Measurements from ENCODE around the gene PRKD2.

Gene PRKD2

DNA sequence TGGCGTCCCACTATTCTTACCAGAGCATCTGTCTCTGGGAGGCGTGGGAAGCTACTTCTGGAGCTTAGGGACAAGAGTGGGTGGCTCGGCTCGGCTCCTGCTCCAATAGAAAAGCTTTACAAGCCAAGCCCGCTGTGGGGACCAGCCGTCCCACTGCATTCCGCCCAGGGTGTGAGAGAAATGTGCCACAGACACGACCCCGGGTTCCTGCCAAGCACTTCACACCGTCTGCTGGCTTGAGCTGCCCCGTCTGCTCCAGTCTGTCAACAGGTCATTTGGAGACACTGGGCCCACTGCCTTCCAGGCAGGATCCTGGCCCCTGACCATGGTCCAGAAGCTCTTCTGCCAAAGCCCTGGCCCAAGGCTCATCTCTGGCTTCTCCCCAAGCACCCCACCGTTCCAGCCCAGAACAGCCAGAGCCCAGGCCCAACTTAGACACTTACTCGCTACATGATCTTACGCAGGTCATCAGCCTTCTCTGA lies 22.4 kb upstream of the PRKD2 start:
- no peak for DNase-seq

DNA sequence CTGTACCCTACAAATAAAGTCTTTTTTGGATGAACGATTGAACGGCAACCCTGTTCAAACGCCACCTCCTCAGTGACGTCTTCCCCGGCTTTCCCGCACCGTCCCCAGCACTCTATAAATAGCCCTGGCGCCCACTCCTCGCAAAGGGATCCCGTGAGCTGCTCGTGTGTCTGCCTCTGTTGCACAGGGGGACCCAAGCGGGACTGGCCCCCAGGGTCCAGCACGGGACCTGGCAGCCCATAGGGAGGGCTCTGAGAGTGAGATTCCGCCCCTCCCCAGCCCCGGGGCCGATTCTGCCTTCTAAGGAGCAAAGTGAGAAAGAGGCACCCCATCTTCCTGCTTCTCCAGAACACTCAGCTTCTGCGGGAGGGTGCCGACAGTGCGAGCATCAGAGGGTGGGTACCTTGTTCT lies 20.9 kb upstream of the PRKD2 start:
- no peak for DNase-seq

DNA sequence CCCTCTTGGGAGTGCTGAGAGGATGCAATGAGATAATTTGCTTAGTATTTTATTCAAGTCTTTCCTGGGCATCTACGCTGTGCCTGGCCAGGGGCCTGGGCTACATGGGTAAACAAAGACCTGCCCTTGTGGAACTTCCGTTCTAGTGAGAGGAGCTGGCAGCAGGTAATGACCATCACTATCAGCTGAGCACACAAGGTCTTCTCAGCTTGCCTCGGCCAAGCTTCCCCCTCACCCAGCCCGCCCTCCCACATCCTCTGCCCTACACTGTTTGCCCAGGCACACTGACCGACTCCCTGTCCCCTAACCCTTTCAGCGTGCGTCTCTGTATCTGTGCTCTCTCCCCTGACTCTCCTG lies 20.4 kb upstream of the PRKD2 start:
- DNase-seq, result no peak

DNA sequence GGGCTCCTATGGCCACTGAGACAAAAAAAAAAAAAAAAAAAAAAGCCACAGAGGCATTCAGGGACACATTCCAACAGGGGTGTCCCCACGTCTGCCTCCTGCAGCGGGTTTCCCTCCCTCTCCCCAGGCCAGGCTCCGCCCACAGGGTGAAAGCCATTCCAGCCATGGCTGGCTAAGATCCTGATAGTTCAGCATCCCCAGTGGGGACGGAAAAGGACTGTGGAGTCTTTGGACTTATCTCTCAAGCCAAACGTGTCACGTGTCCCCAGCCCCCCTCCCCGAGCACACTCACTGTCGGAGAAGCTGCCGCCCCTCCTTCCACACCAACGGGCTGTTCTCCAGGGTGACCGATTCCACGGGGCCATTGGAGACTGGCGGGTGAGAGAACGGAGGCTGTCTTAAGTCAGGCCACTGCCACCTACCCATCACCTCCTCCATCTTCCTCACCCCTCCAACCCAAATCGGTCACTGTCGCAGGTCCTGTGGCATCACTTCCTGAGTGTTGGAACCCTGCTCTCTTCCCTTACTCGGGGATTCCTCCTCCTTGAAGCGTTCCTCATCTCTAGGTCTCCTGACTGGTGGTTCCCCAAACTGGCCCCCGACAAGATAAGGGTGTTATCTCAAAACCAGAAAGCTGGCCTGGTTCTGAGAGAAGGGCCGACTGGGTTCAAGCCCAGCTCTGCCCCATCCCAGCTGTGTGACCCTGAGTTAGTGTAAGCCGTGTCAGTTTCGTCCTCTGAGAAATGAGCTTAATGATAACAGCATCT lies 19.8 kb upstream of the PRKD2 start:
- no peak for DNase-seq

DNA sequence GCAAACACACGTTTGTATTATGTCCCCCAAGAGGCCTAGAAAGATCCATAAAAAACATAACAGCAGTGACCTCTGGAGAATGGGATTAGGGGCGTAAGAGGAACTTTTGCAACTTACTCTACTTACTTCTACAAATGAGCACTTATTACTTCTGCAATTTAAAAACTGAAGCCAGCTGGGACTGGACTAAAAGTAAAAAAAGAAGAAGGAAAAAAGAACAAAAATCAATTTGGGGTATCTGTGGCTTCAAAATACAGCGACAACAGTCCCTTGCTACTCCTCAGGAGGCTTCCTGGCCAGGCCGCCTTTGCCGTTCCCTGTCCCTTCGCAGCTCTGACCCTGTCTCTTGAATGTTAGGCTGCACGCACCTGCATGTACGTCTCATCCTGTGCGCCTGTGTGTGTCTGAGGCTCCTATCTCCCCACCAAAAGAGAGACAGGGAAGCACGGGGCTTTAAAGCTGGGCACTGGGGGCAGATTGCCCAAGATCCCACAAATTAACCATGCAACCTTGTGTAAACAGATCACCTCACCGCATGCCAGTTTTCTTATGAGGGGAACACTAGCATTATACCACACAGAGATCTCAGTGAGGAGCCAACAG lies 16.9 kb upstream of the PRKD2 start:
- DNase-seq, result no peak

DNA sequence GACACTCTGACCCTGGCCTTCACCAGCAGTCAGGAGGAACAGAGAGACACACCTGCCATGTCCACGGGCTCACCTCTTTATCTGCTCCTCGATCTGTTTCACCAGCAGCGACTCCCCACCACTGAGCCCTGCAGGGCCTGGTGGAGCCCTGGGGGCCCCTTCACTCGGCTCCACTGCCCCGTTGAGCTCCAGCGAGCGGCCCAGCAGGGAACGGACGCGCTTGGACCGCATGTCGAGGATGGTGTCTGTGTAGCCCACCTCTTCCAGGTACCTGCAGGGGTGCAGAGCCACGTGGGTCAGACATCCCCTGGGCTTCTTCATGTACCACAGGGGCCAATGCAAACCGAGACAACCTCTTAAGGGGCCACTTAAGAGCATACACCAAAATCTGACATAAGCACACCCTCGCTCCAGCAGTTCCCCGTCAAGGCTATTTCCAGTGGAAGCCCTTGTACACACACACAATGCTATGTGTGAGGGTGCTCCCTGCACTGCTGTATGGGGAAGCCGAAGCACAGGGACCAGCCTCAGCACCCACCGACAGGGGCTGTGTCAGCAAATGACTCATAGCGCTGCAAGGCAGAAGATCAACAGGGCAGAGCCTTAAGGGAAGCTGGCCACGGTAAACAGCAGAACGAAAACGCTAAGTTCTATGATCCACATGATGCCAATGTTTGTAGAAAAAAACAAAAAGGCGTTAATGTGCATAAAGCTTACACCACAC lies 16.2 kb upstream of the PRKD2 start:
- no peak for DNase-seq

DNA sequence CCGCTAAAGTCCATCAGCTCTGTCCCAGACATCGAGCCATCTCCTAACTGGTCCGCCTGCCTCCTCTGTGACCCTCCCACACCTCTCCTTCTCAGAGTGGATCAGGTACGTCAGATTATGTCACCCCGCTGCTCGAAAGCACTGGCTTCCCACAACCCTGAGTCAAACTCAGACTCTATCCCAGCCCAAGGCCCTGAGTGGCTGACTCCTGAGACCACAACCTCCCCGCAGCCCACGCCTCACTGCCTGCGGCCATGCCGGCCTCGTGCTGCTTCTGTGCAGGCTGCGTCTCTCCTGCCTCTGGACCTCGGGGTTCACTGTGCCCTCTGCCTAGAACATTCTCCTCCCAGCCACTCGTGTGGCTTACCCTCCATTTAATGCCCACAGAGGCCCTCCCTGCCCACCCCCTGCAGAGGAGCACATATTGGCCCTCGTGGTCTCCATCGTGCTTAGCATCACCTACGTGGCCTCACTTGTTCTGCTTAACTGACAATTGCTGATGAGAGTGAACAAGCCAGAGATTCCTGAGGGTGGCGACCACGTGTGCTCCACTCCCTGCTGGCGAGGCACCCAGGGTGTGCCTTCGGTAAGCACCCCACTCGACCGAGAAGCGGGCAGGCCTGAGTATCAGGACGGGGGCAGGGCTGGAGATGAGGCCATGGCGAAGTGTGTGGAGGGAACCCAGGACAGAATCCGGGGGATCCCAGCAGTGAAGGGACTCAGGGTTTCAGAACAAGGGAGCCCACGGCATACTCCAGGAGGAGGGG lies 15.4 kb upstream of the PRKD2 start:
- no peak for DNase-seq

DNA sequence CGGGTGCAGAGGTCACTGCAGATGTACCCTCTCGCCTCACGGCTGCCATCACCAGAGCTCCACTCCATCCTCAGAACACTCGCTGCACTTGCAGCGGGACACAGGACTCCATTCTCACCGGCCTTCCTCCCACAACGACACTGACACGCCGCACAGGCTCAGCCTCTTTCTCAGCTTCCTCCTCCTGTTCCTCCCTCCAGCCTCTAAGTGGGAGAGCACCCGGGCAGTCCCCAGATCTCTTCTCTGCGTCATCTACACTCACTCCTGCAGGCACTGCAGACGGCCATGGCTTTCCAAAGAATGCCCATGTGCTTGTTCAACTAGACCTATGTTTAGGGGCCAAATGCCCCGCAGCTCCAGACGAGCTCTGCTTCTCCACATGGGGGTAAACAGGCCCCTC lies 14.7 kb upstream of the PRKD2 start:
- no peak for DNase-seq

DNA sequence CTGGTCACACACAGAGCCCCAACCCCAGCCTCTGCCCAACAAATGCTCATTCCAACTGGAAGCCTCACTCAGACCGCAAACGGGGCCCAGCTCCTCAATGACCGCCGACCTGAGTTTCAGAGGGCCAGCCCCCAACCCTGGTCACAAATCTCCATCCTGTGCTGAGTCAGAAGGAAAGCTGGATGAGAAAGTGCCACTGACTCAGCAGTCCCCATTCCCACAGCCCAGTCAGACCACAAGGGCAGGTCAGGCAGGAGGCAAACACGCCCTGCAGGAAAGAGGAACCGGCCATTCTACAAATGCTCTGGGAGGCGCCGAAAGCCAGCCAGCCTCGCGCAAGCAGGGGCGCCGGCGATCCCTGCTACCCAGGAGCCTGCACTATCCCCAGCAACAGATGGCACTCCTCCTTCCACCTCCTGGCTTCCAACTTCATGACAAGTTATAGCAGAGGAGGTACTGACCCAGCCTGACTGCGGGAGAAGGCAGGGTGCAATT lies 14.1 kb upstream of the PRKD2 start:
- DNase-seq, result no peak

DNA sequence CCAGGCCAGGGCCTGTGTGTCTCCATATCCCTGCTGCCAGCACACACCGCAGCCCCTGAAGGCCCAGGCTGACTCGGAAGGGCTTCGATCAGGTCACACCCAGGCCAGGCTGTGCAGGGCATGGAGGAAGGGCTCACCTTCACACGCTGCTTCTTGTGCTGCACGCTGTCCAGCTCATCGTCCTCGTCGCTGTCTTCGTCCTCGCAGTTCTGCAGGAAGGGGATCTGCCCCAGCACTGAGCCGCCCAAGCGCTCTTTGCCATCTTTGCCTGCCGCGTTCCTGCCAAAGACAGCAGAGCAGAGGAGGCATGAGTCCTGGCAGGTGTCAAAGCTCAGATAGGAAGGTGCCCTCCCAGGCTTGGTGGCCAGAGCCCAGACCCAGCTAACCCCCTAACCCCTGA lies 13.7 kb upstream of the PRKD2 start:
- DNase-seq, result no peak

DNA sequence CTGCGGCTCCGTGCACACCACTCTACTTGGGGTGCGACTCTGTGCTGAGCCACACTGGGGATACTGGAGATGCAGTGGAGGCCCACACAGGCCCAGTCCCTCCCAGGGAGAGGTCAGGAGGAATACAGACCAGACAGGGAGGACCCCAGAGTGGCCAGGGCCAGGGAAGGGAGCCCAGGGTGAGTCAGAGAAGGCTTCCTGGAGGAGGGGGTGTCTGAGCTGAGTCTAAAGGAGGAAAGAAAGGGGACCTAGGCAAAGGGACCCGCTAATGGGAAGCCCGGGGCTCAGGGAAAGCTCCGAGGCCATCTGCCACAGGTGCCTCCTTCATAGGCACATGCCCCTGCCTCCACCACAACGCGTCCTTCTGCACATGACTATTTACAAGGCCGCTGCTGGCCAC lies 13.3 kb upstream of the PRKD2 start:
- DNase-seq, result no peak

DNA sequence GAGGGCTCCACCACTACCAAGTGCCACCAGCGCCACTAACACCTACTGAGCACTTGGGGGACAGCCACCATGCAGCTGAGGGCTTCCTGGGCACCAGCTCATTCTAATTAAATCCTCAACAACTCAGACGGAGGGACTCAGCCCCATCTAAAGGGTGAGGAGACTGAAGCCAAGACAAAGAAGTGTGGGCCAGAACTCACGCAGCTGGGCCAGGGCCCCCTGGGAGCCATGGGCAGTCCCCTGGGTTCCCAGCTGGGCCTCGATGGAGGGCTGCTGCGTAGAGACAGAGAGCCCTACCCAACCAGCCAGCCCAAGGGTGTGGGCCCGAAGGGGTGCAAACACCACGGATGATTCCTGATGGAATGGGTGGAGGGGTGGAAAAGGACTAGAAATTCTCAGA lies 12.8 kb upstream of the PRKD2 start:
- DNase-seq, result no peak

DNA sequence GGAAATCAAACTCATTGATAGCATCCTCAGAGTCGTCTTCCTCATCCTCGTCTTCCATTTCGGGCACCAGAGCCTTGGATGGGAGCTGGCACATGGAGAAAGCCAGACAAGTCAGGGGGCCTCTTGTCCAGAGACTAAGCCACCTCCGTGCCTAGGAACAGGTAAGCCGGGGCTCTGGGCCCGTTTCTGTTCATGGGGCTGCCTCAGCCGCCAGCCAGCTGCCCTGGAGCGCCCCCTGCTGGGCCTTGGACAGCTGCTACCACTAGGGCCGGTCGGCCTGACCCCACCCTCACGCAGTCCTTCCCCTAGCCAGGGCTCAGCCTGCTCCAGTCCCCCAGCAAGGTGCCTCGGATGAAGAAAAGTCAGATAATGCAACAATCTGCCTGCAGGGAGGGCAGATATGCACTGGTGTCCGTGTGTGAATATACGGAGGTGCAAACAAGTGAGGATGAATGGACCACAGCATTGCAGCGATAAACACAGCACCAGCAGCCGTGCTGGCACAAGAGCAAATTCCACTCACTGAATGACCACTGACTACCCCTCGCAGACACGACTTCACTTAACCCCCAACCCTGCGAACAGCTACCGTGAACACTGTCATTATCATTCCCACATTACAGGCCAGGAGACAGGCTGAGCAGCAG lies 11.9 kb upstream of the PRKD2 start:
- peak; percentile 90 for DNase-seq

DNA sequence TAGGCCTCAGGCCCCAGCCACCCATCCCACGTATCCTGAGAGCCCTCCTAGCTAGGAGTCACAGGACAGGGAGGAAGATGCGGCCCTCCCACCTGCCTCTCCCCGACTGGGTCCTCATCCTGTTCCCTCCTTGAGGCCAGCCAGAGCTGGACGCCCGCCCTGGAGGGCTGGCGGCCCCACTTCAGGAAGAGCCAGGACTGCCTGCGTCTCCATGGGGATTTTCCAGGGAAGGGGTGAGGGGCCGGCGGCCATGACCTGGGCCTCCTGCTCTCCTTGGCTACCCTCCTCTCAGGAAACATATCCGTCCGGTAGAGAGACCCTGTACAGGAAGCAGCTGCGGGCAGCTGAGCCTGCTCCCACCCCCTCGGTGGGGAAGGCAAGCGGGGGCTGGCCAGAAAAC lies 11.3 kb upstream of the PRKD2 start:
- DNase-seq, result no peak

DNA sequence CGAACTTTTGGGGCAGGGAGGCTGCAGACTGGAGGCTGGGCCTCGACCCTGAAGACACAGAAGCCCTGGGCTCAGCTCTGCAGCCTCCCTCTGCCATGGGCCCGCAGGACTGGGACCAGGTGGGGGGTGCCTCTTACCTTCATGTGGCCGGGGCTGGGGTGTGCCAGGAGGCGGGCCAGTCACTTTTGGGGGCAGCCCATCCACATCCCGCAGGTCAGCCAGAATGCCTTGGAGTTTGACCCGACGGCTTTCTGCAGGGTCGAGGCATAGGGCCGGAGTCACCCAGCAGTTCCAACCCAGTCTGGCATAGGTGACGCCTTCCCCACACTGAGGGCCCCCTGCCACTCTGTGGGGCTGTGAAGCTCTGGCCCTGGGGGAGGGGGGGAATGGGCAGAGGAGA lies 10.8 kb upstream of the PRKD2 start:
- no peak for DNase-seq

DNA sequence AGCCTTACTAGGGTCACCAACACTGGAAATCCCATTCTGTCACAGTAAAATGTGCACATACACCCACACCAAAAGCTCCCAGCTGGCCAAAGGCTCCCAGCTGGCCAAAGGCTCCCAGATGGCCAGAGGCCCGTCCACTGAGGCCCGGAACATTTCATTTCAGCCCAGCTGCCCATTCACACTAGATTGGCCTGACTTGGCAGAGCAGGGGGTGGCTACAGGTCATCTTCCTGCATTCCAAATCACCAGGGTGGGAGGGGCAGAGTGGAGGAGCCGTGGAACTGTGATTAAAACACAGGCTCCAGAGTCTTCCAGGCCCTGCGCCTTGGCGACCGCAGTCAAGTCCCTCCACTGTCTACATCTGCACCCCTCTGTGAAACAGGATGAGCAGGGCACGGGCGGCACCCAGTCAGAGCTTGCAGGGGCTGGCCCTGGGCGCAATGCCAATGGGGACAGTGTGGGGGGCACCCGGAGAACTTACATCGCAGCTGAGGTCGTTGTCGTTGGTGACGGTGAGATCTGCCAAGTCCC lies 10.1 kb upstream of the PRKD2 start:
- no peak for DNase-seq

DNA sequence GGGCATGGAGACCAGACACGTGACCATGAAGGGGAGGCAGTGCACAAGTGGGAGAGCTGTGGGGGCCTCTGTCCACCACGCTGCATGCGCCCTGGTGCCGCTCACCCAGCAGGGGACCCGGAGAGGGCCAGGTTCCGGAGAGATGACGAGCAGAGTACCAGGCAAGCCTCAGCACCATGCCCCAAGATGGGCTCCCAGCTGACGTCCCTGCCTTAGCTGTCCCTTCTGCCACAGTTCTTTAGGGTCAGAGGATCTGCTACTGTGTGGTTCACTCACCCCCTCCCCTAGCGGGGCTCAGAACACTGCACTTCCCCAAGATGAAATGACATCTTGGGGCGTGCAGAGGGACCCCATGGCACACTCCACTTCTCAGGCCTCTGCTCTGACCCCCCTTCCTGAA lies 9.6 kb upstream of the PRKD2 start:
- no peak for DNase-seq

DNA sequence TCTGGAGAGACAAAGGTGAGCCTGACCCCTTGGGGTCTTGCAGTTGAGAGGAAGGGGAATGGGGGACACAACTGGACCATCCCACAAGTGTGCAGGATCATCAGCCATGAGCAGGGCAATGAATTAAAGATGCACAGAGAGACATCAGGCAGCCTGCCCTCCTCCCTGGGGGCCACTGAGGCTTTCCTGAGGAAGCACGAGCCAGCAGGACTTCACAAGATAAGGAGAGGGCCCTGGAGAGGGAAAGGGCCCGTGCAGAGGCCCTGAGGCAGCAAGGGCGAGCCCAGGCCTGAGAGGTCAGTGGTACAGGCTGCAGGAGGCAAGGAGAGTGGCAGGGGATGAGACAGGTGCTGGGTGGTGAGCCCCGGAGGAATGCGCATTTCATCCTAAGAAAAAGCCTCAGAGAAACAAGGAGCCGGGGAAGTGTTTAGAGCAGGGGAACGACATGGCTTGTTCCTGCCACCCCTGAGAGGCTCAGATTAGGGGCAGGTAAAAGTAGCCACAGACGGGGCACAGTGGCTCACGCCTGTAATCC lies 9.0 kb upstream of the PRKD2 start:
- DNase-seq, result no peak

DNA sequence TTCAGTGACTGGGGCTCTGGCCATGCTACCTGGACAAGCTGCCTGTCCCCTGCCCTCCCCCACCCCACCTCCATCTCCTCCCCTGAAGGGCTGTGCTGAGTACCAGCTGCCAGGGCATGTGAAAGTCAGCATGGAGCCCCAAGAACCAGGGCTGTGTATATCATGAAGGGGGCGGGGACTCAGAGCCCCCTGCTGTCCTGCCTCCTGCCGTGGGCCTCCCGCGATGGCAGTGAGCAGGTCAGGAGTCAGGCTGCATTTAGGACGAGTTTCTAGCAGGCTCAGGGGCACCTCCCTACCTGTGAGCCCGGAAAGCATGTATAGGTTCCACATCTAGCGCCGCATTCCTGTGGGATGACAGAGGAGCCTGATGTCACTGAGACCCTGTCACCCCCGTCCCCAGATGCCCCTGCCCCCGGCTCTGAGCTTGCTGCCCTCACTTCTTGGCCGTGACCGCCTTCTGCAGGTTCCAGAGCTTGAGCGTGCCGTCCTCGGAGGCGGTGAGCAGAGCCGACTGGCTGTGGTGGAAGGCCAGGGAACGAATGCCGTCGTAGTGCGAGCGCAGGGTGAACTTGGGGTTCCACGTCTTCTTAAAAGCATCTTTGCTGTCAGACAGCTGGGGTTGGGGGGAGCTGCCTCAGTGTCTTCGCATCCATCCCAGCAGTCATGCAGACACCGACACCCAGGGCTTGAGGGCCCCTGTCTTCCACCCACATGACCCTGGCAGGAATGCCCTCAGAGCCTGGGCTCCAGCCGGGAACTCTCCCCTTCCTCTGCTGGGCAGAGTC lies 8.3 kb upstream of the PRKD2 start:
- DNase-seq, result no peak

DNA sequence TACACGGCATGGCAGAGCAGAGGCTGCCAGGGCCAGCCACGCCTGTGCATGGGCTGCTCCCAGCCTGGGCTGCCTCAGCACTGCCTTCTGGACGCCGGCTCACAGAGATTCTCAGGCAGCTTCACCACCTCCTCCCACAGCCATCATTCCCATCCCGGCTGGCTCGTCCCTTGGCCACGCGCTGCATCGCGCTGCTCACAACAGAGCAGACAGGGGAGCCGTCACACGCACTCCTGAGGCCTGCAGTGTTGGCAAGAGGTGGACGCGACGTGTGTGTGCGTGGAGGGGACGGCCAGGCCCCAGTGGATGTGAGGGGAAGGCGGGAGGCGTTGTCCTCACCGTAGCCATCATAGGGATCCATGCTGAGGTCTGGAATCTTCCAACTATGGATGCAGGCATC lies 7.6 kb upstream of the PRKD2 start:
- DNase-seq, result no peak

DNA sequence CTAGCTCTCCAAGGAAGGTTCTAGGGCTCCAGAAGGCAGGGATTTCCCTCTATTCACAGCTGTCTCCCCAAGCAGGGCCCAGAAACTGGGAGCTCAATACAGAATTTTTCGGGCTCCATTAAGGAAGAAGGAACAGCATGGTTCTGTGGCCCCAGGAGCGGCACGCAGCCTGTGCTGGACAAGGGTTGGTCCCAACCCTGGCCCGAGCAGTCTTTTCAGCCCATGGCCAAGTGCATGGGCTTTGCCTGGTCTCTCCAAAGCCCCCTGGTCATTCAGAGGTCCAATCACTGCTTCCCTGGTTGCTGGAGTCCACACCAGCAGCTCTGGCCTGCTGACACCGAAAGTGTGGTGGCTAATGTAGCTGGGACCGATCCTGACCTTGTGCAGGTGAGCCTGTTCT lies 6.6 kb upstream of the PRKD2 start:
- no peak for DNase-seq

Measured in stimulated activated CD8-positive, alpha-beta memory T cell treated with anti-CD3 and anti-CD28 coated beads, Interleukin-4, amount 100 ng/mL, for 48 hours (primary cell).